HepG2 (cell line): ENCODE data around the gene CFAP92. TPM values are rescaled to one million over a fixed set of nuclear protein-coding genes. Genes with fewer than 3 reads are reported as not detected.

Source experiments
- EZH2 ChIP-seq: conservative IDR thresholded peaks from 2 replicates; pipeline ENCODE4 v1.6.1; 2012; ENCODE audit warnings: mild to moderate bottlenecking, low read depth, low read length, moderate library complexity
- FIP1L1 ChIP-seq: fragments of 200-400 bp; formaldehyde crosslinking; IDR thresholded peaks from 2 replicates; pipeline ENCODE4 v1.6.1; 2018; ENCODE audit warnings: low read depth, mild to moderate bottlenecking, low read length, moderate library complexity, borderline replicate concordance; ENCODE audit not compliant: insufficient read depth
- FOXJ3 ChIP-seq: sonication (generic); formaldehyde crosslinking; IDR thresholded peaks from 2 replicates; pipeline ENCODE4 v1.4.0; 2020; ENCODE audit warnings: missing genetic modification reagents, mild to moderate bottlenecking, borderline replicate concordance
- KDM3A ChIP-seq: IDR thresholded peaks from 2 replicates; pipeline ENCODE4 v1.6.1; 2018; ENCODE audit warnings: low read depth, missing compliant biosample characterization
- MTA3 ChIP-seq: sonication (generic); formaldehyde crosslinking; IDR thresholded peaks from 2 replicates; pipeline ENCODE4 v1.4.0; 2020; ENCODE audit warnings: missing genetic modification reagents
- MXD1 ChIP-seq: sonication (generic); formaldehyde crosslinking; IDR thresholded peaks from 2 replicates; pipeline ENCODE4 v1.4.0; 2020; ENCODE audit warnings: mild to moderate bottlenecking, missing genetic modification reagents
- NR3C1 ChIP-seq: sonication (generic); formaldehyde crosslinking; IDR thresholded peaks from 2 replicates; pipeline ENCODE4 v1.4.0; 2020; ENCODE audit warnings: missing genetic modification reagents
- POGK ChIP-seq: sonication (generic); formaldehyde crosslinking; conservative IDR thresholded peaks from 2 replicates; pipeline ENCODE4 v1.8.0; 2022; ENCODE audit warnings: mild to moderate bottlenecking, moderate library complexity, missing genetic modification reagents
- STAT5B ChIP-seq: sonication (generic); formaldehyde crosslinking; IDR thresholded peaks from 2 replicates; pipeline ENCODE4 v1.4.0; 2020; ENCODE audit warnings: missing genetic modification reagents
- TGIF2 ChIP-seq: IDR thresholded peaks from 2 replicates; pipeline ENCODE4 v1.6.1; 2016; ENCODE audit warnings: control low read depth, missing compliant biosample characterization
- THAP11 ChIP-seq: IDR thresholded peaks from 2 replicates; pipeline ENCODE4 v1.6.1; 2016; ENCODE audit warnings: missing biosample characterization, missing genetic modification reagents
- YEATS2 ChIP-seq: sonication (generic); formaldehyde crosslinking; IDR thresholded peaks from 2 replicates; pipeline ENCODE4 v1.4.0; 2020; ENCODE audit warnings: missing genetic modification reagents, borderline replicate concordance
- ZBTB20 ChIP-seq: sonication (generic); formaldehyde crosslinking; IDR thresholded peaks from 2 replicates; pipeline ENCODE4 v1.8.1; 2023; ENCODE audit warnings: missing genetic modification reagents, low read depth, mild to moderate bottlenecking, borderline replicate concordance
- ZBTB42 ChIP-seq: sonication (generic); formaldehyde crosslinking; IDR thresholded peaks from 2 replicates; pipeline ENCODE4 v1.5.0; 2020; ENCODE audit warnings: mild to moderate bottlenecking, missing genetic modification reagents
- ZNF101 ChIP-seq: sonication (generic); formaldehyde crosslinking; IDR thresholded peaks from 2 replicates; pipeline ENCODE4 v1.4.0; 2020; ENCODE audit warnings: mild to moderate bottlenecking, low read depth, missing genetic modification reagents, borderline replicate concordance
- ZNF441 ChIP-seq: sonication (generic); formaldehyde crosslinking; IDR thresholded peaks from 2 replicates; pipeline ENCODE4 v1.7.0; 2021; ENCODE audit warnings: missing genetic modification reagents, borderline replicate concordance
- polyA plus RNA-seq, 8 experiments: library from polyadenylated mRNA; depleted of rRNA in 3 of 8; stranded (reverse) in 7 of 8; unstranded in 1 of 8; fragments of >200 nt; fragmentation: Illumina TruSeq in 4 of 8; extraction: Trizol in 4 of 8; gene quantifications; 2 replicates each; pipeline versions ENCODE4 v1.2.1 to v1.2.3, GENCODE V29; 2011 to 2016; ENCODE audit warnings: low read depth in 4 of 8, missing spikeins in 1 of 8, mixed read lengths in 1 of 8; ENCODE audit not compliant: insufficient read depth in 1 of 8
- total RNA-seq, 5 experiments: library from RNA; depleted of rRNA; stranded (reverse); fragments of >200 nt; fragmentation: Illumina TruSeq; extraction: Trizol; gene quantifications; 2 replicates each; pipeline ENCODE4 v1.2.3, GENCODE V29; 2016; ENCODE audit warnings: low read depth in 1 of 5
- TF ChIP-seq, protein P1 (sequence below): sonication (generic); formaldehyde crosslinking; IDR thresholded peaks from 2 replicates; pipeline ENCODE4 v1.8.0; 2022; ENCODE audit warnings: mild to moderate bottlenecking, missing genetic modification reagents, borderline replicate concordance
- TF ChIP-seq, protein P2 (sequence below): conservative IDR thresholded peaks from 2 replicates; pipeline ENCODE4 v1.6.1; 2018; ENCODE audit warnings: missing genetic modification reagents
- TF ChIP-seq, protein P3 (sequence below): sonication (generic); formaldehyde crosslinking; IDR thresholded peaks from 2 replicates; pipeline ENCODE4 v1.8.0; 2022; ENCODE audit warnings: low read depth, missing genetic modification reagents
- TF ChIP-seq, protein P4 (sequence below): IDR thresholded peaks from 2 replicates; pipeline ENCODE4 v1.6.1; 2016; ENCODE audit warnings: missing genetic modification reagents, missing compliant biosample characterization
- TF ChIP-seq, protein P5 (sequence below): sonication (generic); formaldehyde crosslinking; IDR thresholded peaks from 2 replicates; pipeline ENCODE4 v1.8.1; 2023; ENCODE audit warnings: mild to moderate bottlenecking, moderate library complexity, missing genetic modification reagents

CFAP92 gene
- total and polyA plus RNA-seq, 2 of the 13 experiments (the other 11 are each of a cell fraction or from before 2014, with no cell fraction given): 0.18 to 0.46 TPM

DNA sequence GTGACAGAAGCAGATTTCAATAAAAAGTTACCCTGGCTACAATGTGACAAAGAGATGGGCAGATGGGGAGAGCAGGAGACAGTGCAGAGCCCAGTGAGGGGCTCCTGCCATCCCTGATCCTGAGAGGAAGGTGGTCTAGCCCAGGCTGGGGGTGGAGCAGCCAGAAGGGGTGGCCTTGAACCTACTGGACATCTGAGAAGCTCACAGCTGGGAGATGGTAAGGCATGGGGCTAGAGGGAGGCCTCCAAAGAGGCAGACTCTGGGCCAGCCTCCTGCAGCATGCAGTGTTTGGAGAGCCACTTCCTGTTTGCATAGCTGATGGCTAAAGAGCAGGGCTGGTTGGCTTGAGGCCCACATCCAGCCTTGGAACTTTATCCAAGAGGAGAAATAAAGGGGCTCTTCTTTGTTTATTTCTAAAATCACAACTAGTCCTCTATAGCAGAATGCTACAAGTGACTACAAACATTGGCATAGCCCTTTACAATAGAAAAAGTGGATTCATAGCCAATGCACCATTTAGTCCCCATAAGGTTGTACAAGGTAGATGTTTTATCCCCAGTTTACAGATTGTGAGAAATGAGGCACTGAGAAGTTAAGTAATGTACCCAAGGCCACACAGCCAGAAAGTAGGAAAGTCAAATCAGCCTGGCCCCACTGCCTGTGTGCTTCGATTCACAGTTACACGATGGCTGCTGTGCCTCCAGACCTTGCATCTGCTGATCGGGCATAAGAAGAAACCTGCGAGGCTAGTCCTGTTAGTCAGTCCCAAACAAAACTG, 11.8 kb upstream of the CFAP92 start (continued):
- TF ChIP-seq THAP11 (CRISPR knock-in tag) (0 out of 2 replicates have a peak, but pooled peaks have one; percentile 14), STAT5B (no peak), FIP1L1 (no peak), ZNF441 (CRISPR knock-in tag) (no peak), YEATS2 (CRISPR knock-in tag) (no peak; the same call in 1 of the 2 replicates), ZNF101 (no peak), KDM3A (0 out of 2 replicates have a peak, but pooled peaks have one; percentile 41), MXD1 (no peak), ZBTB42 (CRISPR knock-in tag) (no peak), MTA3 (CRISPR knock-in tag) (no peak), FOXJ3 (CRISPR knock-in tag) (no peak), POGK (no peak), EZH2 (no peak), TGIF2 (CRISPR knock-in tag) (no peak), ZBTB20 (no peak), NR3C1 (CRISPR knock-in tag) (no peak)
- TF ChIP-seq, protein P1, sequence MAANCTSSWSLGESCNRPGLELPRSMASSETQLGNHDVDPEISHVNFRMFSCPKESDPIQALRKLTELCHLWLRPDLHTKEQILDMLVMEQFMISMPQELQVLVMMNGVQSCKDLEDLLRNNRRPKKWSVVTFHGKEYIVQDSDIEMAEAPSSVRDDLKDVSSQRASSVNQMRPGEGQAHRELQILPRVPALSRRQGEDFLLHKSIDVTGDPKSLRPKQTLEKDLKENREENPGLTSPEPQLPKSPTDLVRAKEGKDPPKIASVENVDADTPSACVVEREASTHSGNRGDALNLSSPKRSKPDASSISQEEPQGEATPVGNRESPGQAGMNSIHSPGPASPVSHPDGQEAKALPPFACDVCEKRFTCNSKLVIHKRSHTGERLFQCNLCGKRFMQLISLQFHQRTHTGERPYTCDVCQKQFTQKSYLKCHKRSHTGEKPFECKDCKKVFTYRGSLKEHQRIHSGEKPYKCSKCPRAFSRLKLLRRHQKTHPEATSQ (CRISPR knock-in tag): no peak
- TF ChIP-seq, protein P2, sequence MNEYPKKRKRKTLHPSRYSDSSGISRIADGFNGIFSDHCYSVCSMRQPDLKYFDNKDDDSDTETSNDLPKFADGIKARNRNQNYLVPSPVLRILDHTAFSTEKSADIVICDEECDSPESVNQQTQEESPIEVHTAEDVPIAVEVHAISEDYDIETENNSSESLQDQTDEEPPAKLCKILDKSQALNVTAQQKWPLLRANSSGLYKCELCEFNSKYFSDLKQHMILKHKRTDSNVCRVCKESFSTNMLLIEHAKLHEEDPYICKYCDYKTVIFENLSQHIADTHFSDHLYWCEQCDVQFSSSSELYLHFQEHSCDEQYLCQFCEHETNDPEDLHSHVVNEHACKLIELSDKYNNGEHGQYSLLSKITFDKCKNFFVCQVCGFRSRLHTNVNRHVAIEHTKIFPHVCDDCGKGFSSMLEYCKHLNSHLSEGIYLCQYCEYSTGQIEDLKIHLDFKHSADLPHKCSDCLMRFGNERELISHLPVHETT (CRISPR knock-in tag): no peak
- TF ChIP-seq, protein P3, sequence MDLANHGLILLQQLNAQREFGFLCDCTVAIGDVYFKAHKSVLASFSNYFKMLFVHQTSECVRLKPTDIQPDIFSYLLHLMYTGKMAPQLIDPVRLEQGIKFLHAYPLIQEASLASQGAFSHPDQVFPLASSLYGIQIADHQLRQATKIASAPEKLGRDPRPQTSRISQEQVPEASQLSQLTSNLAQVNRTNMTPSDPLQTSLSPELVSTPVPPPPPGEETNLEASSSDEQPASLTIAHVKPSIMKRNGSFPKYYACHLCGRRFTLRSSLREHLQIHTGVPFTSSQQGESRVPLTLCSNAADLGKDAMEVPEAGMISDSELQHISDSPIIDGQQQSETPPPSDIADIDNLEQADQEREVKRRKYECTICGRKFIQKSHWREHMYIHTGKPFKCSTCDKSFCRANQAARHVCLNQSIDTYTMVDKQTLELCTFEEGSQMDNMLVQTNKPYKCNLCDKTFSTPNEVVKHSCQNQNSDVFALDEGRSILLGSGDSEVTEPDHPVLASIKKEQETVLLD (CRISPR knock-in tag): no peak
- TF ChIP-seq, protein P4, sequence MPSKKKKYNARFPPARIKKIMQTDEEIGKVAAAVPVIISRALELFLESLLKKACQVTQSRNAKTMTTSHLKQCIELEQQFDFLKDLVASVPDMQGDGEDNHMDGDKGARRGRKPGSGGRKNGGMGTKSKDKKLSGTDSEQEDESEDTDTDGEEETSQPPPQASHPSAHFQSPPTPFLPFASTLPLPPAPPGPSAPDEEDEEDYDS (CRISPR knock-in tag): no peak
- TF ChIP-seq, protein P5, sequence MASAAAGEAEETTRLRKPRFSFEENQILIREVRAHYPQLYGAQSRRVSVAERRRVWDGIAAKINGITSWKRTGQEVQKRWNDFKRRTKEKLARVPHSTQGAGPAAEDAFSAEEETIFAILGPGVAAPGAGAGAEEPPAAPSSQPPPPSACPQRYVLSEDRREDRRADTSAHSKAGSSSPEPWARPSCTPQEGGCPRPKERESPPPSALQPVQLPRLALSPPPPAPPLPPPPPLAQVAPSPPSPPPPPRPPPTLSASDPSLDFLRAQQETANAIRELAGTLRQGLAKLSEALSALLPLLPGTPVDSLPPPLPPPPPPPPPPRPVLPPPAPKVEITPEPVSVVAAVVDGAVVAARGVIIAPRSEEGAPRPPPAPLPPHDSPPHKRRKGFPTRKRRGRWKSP (CRISPR knock-in tag): peak; percentile 85
